ENCODE results near the gene KLHL36. TPM values are rescaled to one million over a fixed set of nuclear protein-coding genes. Genes with fewer than 3 reads are reported as not detected.
A peak's percentile ranks its signal among the peaks of the same experiment; 100 is the strongest.

Gene KLHL36
- total and polyA plus RNA-seq, 9 of the 15 experiments (the other 6 are each of a cell fraction or from before 2014, with no cell fraction given) = 2.1 to 51.2 (median 18.5) TPM

DNA sequence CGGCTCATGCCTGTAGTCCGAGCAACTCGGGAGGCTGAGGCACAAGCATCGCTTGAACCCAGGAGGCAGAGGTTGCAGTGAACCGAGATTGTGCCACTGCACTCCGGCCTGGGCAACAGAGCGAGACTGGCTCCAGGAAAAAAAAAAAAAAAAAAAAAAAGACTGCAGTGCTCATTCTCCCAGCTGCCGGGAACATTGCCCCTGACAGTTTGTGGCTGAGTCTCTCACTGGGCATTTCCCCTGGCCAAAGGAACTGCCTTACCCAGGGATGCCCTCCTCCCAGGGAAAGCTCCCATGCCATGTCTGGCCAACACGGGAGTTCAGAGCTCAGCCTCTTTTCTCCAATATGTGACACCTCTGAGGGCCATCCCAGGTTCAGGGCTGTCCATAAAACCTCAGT lies 30.2 kb downstream of the KLHL36 start:
- Histone ChIP-seq H3K9ac (ENCODE audit: insufficient read depth in 1 of 2, low read depth in 2 of 2, low read length in 2 of 2) (no peak overlapping the region), H3K4me2 (ENCODE audit: insufficient read depth, low read length) (no peak overlapping the region), H3K9me1 (ENCODE audit: control insufficient read depth, insufficient read depth, low read length) (no peaks in the 10 kb centered on the region), H3K4me3 (no peak overlapping the region), H3K9me3 (replicated peaks; ENCODE audit: control insufficient read depth, insufficient read depth, low read depth, low read length) (no peaks in the 10 kb centered on the region), H4K20me1 (replicated peaks; ENCODE audit: control insufficient read depth, insufficient read depth, low read length) (no peaks in the 10 kb centered on the region; the same call in 1 of the 2 replicates), H3K27me3 (ENCODE audit: control insufficient read depth in 2 of 2, insufficient read depth in 2 of 2, low read length in 2 of 2) (peaks cover 22 to 42% of the 10 kb centered on the region in 2 experiments), H3K79me2 (ENCODE audit: control insufficient read depth, insufficient read depth, low read length) (no peaks in the 10 kb centered on the region), H3K36me3 (ENCODE audit: control insufficient read depth, insufficient read depth, low read length) (no peaks in the 10 kb centered on the region), H3K4me1 (replicated peaks in 1 of 2; ENCODE audit: control insufficient read depth in 2 of 2, insufficient read depth in 2 of 2, low read length in 2 of 2) (peaks cover 7 to 8% of the 10 kb centered on the region in 2 experiments; a peak in 4 of 5 replicates), H2AFZ (ENCODE audit: low read depth, low read length) (no peak overlapping the region), H3K27ac (ENCODE audit: extremely low read depth, low read depth, low read length) (no peak overlapping the region)
- DNase-seq (ENCODE audit: extremely low read depth in 1 of 4, low spot score in 3 of 4) (no peak), ATAC-seq (no peak), FAIRE-seq (no peak)
- in situ Hi-C loops (cut with MboI) (no loop called here), intact Hi-C loops (cut with micrococcal nuclease) (no loop called here)
- no peak for TF ChIP-seq TEAD1 (CRISPR knock-in tag; IDR thresholded peaks at IDR 0.05)
- WGBS (ENCODE audit: insufficient coverage, low coverage, missing lambda C conversion rate) = 33% methylated on average over 8 of the region's 9 CpGs
- ChIA-PET POLR2A (interaction anchor here (0.8 to 1.9 kb wide), 2 partner anchors 9 to 41 kb away, joined by 3 to 6 read pairs; no protein-coding TSS in a partner anchor), CTCF (ENCODE audit: low intra/inter-chr PET ratio) (no interaction called here)
- no TSS peak for BruUV-seq (replicated peaks)

DNA sequence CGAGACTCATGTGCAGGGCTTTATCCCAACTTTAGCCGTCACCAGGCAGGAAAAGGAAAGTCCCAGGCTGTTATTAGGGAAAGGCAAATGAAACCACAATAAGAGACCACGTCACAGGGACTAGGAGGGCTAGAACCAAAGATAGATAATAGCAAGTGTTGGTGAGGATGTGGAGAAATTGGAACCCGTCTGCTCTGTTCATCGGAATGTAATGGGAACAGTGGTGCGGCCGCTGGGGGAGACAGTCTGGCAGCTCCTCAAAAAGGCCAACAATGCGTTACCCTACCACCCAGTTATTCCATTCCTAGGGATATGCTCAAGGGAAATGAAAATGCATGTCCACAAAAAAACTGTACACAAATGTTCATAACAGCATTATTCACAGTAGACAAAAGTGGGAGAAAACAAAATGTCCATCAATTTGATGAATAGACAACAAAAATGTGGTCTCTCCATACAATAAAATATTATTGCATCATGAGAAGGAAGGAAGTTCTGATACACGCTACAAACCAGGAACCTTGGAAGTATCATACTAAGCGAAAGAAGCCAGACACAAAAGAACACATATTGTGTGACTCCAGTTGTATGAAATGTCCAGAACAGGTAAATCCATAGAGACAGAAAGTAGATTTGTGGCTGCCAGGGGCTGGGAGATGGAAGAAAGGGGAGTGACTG lies 32.0 kb downstream of the KLHL36 start:
- no peak for FAIRE-seq
- WGBS (ENCODE audit: insufficient coverage, low coverage, missing lambda C conversion rate) = 15% methylated on average over 10 of the region's 10 CpGs

More for the DNA sequence above, 32.0 kb downstream of the KLHL36 start:
- H3K4me2 ChIP-seq (ENCODE audit: insufficient read depth, low read length) = no peak overlapping the region
- ChIA-PET CTCF (ENCODE audit: low intra/inter-chr PET ratio) (no interaction called here), POLR2A (interaction anchor here (1.6 to 1.9 kb wide), 2 partner anchors 15 to 40 kb away, joined by 4 to 6 read pairs; no protein-coding TSS in a partner anchor)
- H2AFZ ChIP-seq (ENCODE audit: low read depth, low read length) = no peak overlapping the region
- H3K9me3 ChIP-seq (replicated peaks; ENCODE audit: control insufficient read depth, insufficient read depth, low read depth, low read length) = no peaks in the 10 kb centered on the region
- no peak for ATAC-seq
- in situ Hi-C loops (cut with MboI) (no loop called here), intact Hi-C loops (cut with micrococcal nuclease) (no loop called here)
- no peak overlapping the region for H3K27ac ChIP-seq (ENCODE audit: extremely low read depth, low read depth, low read length)
- H3K36me3 ChIP-seq (ENCODE audit: control insufficient read depth, insufficient read depth, low read length) = no peaks in the 10 kb centered on the region
- H3K4me1 ChIP-seq (replicated peaks in 1 of 2; ENCODE audit: control insufficient read depth in 2 of 2, insufficient read depth in 2 of 2, low read length in 2 of 2) = peaks cover 7 to 8% of the 10 kb centered on the region in 2 experiments; a peak in 4 of 5 replicates
- H3K4me3 ChIP-seq = no peak overlapping the region
- peak; percentile 60 for TF ChIP-seq CBX2 (IDR thresholded peaks at IDR 0.05; ENCODE audit: insufficient read depth, low read length, poor library complexity, severe bottlenecking)
- no peak for TF ChIP-seq ZKSCAN8 (CRISPR knock-in tag; IDR thresholded peaks at IDR 0.05)
- 0 out of 2 replicates have a peak, but pooled peaks have one; percentile 17 for TF ChIP-seq CEBPG (CRISPR knock-in tag; IDR thresholded peaks at IDR 0.05)
- peak; percentile 32 to 48; a peak in 3 of 4 replicates for TF ChIP-seq CEBPG (tag; conservative IDR thresholded peaks at IDR 0.05 in 1 of 2, IDR thresholded peaks at IDR 0.05 in 1 of 2)
- TF ChIP-seq, protein P1, sequence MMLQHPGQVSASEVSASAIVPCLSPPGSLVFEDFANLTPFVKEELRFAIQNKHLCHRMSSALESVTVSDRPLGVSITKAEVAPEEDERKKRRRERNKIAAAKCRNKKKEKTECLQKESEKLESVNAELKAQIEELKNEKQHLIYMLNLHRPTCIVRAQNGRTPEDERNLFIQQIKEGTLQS (IDR thresholded peaks at IDR 0.05) = peak; percentile 66
- TF ChIP-seq, protein P1 (CRISPR knock-in tag; conservative IDR thresholded peaks at IDR 0.05) = no peak
- TF ChIP-seq SRSF1 (IDR thresholded peaks at IDR 0.05; ENCODE audit: low read depth, low read length) = no peak
- TF ChIP-seq CEBPB (tag; IDR thresholded peaks at IDR 0.05) = peak; percentile 42; the same call in 1 of the 2 replicates
- peak; percentile 55 for TF ChIP-seq ZFP36 (IDR thresholded peaks at IDR 0.05; ENCODE audit: low read depth, low read length, partially characterized antibody)
- no peak overlapping the region for H3K9ac ChIP-seq (ENCODE audit: insufficient read depth in 1 of 2, low read depth in 2 of 2, low read length in 2 of 2)
- no TSS peak for BruUV-seq (replicated peaks)
- H3K27me3 ChIP-seq (ENCODE audit: control insufficient read depth in 2 of 2, insufficient read depth in 2 of 2, low read length in 2 of 2) = peaks cover 26 to 47% of the 10 kb centered on the region in 2 experiments
- no peaks in the 10 kb centered on the region for H3K79me2 ChIP-seq (ENCODE audit: control insufficient read depth, insufficient read depth, low read length)
- no peak for DNase-seq (ENCODE audit: extremely low read depth in 1 of 4, low spot score in 3 of 4)
- no peaks in the 10 kb centered on the region for H3K9me1 ChIP-seq (ENCODE audit: control insufficient read depth, insufficient read depth, low read length)
- H4K20me1 ChIP-seq (replicated peaks; ENCODE audit: control insufficient read depth, insufficient read depth, low read length) = no peaks in the 10 kb centered on the region; the same call in 1 of the 2 replicates
